Measurements from ENCODE around the gene AFAP1. TPM values are rescaled to one million over a fixed set of nuclear protein-coding genes. Genes with fewer than 3 reads are reported as not detected.

Gene AFAP1
- total RNA-seq, 1 experiment from 2014 or later, result 22.5 TPM

DNA sequence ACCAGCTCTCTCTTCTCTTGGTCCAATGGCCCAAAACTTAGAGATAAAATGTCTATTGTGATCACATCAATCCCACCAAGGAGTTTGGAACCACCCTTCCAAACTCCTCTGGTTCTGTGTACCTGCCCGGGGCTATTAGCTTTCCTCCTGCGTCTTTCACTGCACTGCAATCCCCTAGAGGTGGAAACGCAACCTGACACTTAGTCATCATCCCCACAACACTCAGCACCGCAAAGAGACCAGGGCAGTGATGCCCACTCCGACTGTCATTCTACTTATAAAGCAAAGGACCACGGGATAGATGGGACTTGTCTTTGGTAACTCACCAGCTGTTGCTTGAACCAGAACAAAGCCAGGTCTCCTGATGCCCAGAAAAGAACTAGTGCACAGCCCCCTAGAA, 22.0 kb downstream of the AFAP1 start:
- TF ChIP-seq, protein P1, sequence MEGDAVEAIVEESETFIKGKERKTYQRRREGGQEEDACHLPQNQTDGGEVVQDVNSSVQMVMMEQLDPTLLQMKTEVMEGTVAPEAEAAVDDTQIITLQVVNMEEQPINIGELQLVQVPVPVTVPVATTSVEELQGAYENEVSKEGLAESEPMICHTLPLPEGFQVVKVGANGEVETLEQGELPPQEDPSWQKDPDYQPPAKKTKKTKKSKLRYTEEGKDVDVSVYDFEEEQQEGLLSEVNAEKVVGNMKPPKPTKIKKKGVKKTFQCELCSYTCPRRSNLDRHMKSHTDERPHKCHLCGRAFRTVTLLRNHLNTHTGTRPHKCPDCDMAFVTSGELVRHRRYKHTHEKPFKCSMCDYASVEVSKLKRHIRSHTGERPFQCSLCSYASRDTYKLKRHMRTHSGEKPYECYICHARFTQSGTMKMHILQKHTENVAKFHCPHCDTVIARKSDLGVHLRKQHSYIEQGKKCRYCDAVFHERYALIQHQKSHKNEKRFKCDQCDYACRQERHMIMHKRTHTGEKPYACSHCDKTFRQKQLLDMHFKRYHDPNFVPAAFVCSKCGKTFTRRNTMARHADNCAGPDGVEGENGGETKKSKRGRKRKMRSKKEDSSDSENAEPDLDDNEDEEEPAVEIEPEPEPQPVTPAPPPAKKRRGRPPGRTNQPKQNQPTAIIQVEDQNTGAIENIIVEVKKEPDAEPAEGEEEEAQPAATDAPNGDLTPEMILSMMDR (IDR thresholded peaks at IDR 0.05; ENCODE audit: unreplicated experiment), result no peak

DNA sequence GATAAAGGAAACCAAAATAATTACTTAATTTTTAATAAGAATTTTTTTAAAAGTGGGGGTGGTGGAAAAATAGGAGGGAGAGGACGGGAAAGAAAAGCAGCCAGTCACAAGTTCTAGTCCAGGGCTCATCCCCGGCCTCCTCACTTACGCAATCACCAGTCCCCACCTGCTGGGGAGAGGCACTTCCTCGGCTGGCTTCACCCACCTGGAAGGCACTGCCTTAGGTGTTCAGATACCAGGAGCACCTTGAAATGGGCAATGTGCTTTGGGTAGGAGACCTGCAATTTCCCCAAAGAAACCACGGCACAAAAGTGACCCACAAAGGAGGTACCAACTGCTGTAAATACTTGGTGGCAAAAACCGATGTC, 23.8 kb downstream of the AFAP1 start:
- no peaks in the 10 kb centered on the region for H3K27me3 Mint-ChIP-seq (ENCODE audit: insufficient read depth, unreplicated experiment)
- H3K27ac Mint-ChIP-seq (ENCODE audit: low read depth, unreplicated experiment), result no peak overlapping the region
- TF ChIP-seq, protein P1 (IDR thresholded peaks at IDR 0.05; ENCODE audit: unreplicated experiment), result no peak
- H3K36me3 Mint-ChIP-seq (ENCODE audit: insufficient read depth, unreplicated experiment), result no peaks in the 10 kb centered on the region
- no TSS peak for BruUV-seq (replicated peaks)
- H3K4me1 Mint-ChIP-seq (ENCODE audit: insufficient read depth, unreplicated experiment), result peaks cover 21% of the 10 kb centered on the region
- DNase-seq (ENCODE audit: unreplicated experiment), result no peak
- CTCF ChIA-PET, result interaction anchor here (0.8 to 2.9 kb wide), 2 partner anchors 13 to 24 kb away, joined by 3 to 17 read pairs; no protein-coding TSS in a partner anchor
- H3K4me3 Mint-ChIP-seq (ENCODE audit: unreplicated experiment), result no peak overlapping the region
- POLR2A ChIA-PET, result no interaction called here
- no peaks in the 10 kb centered on the region for H3K9me3 Mint-ChIP-seq (ENCODE audit: unreplicated experiment)
- intact Hi-C loops (cut with micrococcal nuclease), result no loop called here

More for the DNA sequence above, 22.0 kb downstream of the AFAP1 start:
- intact Hi-C loops (cut with micrococcal nuclease), result no loop called here
- Mint-ChIP-seq H3K36me3 (ENCODE audit: insufficient read depth, unreplicated experiment) (no peaks in the 10 kb centered on the region), H3K4me3 (ENCODE audit: unreplicated experiment) (no peak overlapping the region), H3K27me3 (ENCODE audit: insufficient read depth, unreplicated experiment) (no peaks in the 10 kb centered on the region), H3K4me1 (ENCODE audit: insufficient read depth, unreplicated experiment) (peaks cover 12% of the 10 kb centered on the region), H3K27ac (ENCODE audit: low read depth, unreplicated experiment) (peak overlapping the region; percentile 59), H3K9me3 (ENCODE audit: unreplicated experiment) (no peaks in the 10 kb centered on the region)
- DNase-seq (ENCODE audit: unreplicated experiment), result no peak
- no TSS peak for BruUV-seq (replicated peaks)
- POLR2A ChIA-PET, result no interaction called here
- CTCF ChIA-PET, result interaction anchor here (0.6 to 2.9 kb wide), 2 partner anchors 11 to 40 kb away, joined by 3 to 17 read pairs; no protein-coding TSS in a partner anchor

DNA sequence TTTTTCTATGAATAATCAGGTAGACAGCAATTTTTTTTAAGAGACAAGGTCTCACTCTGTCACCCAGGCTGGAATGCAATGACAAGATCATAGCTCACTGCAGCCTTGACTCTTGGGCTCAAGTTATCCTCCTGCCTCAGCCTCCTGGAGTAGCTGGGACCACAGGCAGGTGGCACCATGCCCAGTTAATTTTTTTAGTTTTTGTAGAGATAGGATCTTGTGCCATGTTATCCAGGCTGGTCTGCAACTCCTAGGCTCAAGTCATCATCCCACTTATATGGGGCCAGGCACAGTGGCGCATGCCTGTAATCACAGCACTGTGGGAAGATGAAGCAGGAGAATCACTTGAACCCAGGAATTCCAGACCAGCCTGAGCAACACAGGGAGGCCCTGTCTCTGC, 26.8 kb downstream of the AFAP1 start:
- ChIA-PET CTCF (interaction anchor here (1.4 to 1.9 kb wide), 2 partner anchors 17 to 36 kb away, joined by 3 to 5 read pairs; no protein-coding TSS in a partner anchor), POLR2A (interaction anchor here (0.7 to 1.5 kb wide), 2 partner anchors 10 to 160 kb away, joined by 3 to 4 read pairs; no protein-coding TSS in a partner anchor)
- Mint-ChIP-seq H3K27ac (ENCODE audit: low read depth, unreplicated experiment) (no peak overlapping the region), H3K4me1 (ENCODE audit: insufficient read depth, unreplicated experiment) (peaks cover 36% of the 10 kb centered on the region), H3K9me3 (ENCODE audit: unreplicated experiment) (no peaks in the 10 kb centered on the region), H3K36me3 (ENCODE audit: insufficient read depth, unreplicated experiment) (no peaks in the 10 kb centered on the region), H3K4me3 (ENCODE audit: unreplicated experiment) (no peak overlapping the region), H3K27me3 (ENCODE audit: insufficient read depth, unreplicated experiment) (no peaks in the 10 kb centered on the region)
- BruUV-seq (replicated peaks), result no TSS peak
- TF ChIP-seq, protein P1 (IDR thresholded peaks at IDR 0.05; ENCODE audit: unreplicated experiment), result no peak
- intact Hi-C loops (cut with micrococcal nuclease), result no loop called here
- DNase-seq (ENCODE audit: unreplicated experiment), result no peak

DNA sequence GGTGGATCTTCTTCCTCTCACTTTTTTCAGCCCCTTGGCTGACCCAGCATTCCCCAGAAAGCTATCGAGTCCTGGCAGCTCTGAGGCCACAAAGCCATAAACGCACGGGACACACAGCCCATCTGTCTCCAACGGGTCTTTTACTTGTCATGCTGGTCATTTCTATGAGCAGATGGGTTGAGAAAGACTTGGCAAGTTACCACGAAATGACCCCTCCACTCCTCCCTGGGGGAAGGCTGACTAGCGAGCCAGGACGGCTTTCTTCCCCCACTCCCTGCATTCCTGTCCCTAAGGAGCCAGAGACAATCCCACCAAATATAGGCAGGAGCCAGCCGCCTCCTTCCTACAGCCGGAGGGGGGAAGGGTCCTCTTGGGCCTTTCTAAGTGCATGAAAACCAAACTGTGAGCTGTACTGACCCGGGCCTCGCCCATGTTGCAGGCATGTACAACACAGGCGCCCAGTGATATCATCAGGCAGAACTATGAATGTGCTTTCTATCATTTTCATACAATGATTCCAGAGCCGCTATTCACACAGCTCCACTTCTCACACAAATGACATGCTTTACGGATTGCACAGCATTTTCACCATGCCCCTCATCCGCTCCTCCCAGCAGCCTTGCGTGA, 28.6 kb downstream of the AFAP1 start:
- Mint-ChIP-seq H3K4me3 (ENCODE audit: unreplicated experiment) (no peak overlapping the region), H3K27me3 (ENCODE audit: insufficient read depth, unreplicated experiment) (no peaks in the 10 kb centered on the region), H3K27ac (ENCODE audit: low read depth, unreplicated experiment) (peak overlapping the region; percentile 62), H3K9me3 (ENCODE audit: unreplicated experiment) (no peaks in the 10 kb centered on the region), H3K36me3 (ENCODE audit: insufficient read depth, unreplicated experiment) (no peaks in the 10 kb centered on the region), H3K4me1 (ENCODE audit: insufficient read depth, unreplicated experiment) (peaks cover 33% of the 10 kb centered on the region)
- ChIA-PET CTCF (interaction anchor here (1.1 to 1.9 kb wide), 3 partner anchors 14 to 106 kb away, joined by 3 to 5 read pairs (median 3); no protein-coding TSS in a partner anchor), POLR2A (no interaction called here)
- intact Hi-C loops (cut with micrococcal nuclease), result no loop called here
- TF ChIP-seq, protein P1 (IDR thresholded peaks at IDR 0.05; ENCODE audit: unreplicated experiment), result no peak
- DNase-seq (ENCODE audit: unreplicated experiment), result no peak
- BruUV-seq (replicated peaks), result no TSS peak

Measured in MCF 10A (cell line).